Measurements from ENCODE around the gene CELA2B. TPM values are rescaled to one million over a fixed set of nuclear protein-coding genes. Genes with fewer than 3 reads are reported as not detected.
"Not testable (repeated sequence)": the region's sequence is repeated elsewhere in the genome, so short reads cannot be mapped to it uniquely, and the experiment has no call there.

The CELA2B gene
- total and polyA plus RNA-seq, 2 of the 8 experiments (the other 6 are each of a cell fraction or from before 2014, with no cell fraction given): not detected

DNA sequence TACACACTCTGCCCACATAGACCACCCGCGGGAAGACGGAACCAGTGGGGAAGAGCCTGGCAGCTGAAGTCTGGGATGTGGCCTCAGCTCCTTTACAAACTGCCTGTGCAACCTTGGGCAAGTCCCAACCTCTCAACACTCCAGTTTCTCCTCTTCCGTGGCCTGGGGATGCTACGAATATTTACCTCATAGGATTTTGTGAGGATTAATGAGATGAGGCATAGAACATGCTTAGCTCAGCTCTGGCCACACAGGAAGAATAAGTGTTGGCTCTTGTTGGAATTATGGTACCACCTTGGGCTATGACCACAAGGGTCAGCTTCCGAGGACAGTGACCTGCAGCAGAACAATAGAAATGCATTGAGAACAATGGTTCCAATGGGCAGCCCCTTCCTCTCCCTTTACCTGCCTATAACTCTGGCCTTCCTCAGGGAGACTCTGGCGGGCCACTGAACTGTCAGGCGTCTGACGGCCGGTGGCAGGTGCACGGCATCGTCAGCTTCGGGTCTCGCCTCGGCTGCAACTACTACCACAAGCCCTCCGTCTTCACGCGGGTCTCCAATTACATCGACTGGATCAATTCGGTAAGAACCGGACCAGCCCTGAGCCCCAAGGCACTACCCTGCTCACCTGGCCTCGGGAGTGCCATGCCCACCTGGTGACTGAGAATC is 8.8 kb upstream of the CELA2B start:
- H3K9me3 ChIP-seq (ENCODE audit: insufficient read depth in 2 of 2, low read depth in 1 of 2, low read length in 1 of 2); DNase-seq (ENCODE audit: low read depth in 1 of 2, low spot score in 2 of 2); H4K91ac ChIP-seq (replicated peaks; ENCODE audit: insufficient read length, low read length); H2BK15ac ChIP-seq (ENCODE audit: low read length); H3K4ac ChIP-seq (replicated peaks; ENCODE audit: insufficient read length, low read depth, low read length); H3K9ac ChIP-seq (replicated peaks in 1 of 4; ENCODE audit: extremely low read depth in 1 of 4, low read depth in 3 of 4, low read length in 3 of 4); H3K27me3 ChIP-seq (replicated peaks in 1 of 4; ENCODE audit: control insufficient read depth in 3 of 4, extremely low read depth in 1 of 4, insufficient read depth in 3 of 4, low read length in 3 of 4); H3K4me1 ChIP-seq (replicated peaks in 1 of 4; ENCODE audit: control insufficient read depth in 3 of 4, insufficient read depth in 4 of 4, low read length in 3 of 4); H2AK5ac ChIP-seq (ENCODE audit: low read depth, low read length); H3K79me2 ChIP-seq (ENCODE audit: control insufficient read depth in 1 of 2, insufficient read depth in 2 of 2, low read length in 2 of 2); H4K8ac ChIP-seq (ENCODE audit: extremely low read depth, insufficient read depth, low read length); H3K23me2 ChIP-seq (ENCODE audit: low read depth, low read length); H2BK120ac ChIP-seq (replicated peaks; ENCODE audit: low read depth, low read length); H3K23ac ChIP-seq (ENCODE audit: insufficient read length); H3K4me3 ChIP-seq (ENCODE audit: extremely low read depth in 1 of 4, insufficient read depth in 2 of 4, low read depth in 3 of 4, low read length in 4 of 4); H3K36me3 ChIP-seq (ENCODE audit: control insufficient read depth in 2 of 4, insufficient read depth in 4 of 4, low read length in 3 of 4); H3K4me2 ChIP-seq (ENCODE audit: insufficient read depth in 1 of 2, low read depth in 2 of 2, low read length in 2 of 2); H2BK20ac ChIP-seq (ENCODE audit: low read length); FAIRE-seq; H2BK5ac ChIP-seq (ENCODE audit: low read depth, low read length); H3K56ac ChIP-seq (replicated peaks; ENCODE audit: insufficient read length, low read depth, low read length); H3K27ac ChIP-seq (ENCODE audit: low read depth, low read length); H4K5ac ChIP-seq (ENCODE audit: insufficient read length, low read depth, low read length); CTCF ChIA-PET (ENCODE audit: partially characterized antibody); H2AFZ ChIP-seq (ENCODE audit: low read length); H3K18ac ChIP-seq (ENCODE audit: extremely low read depth, low read length); H3K79me1 ChIP-seq (ENCODE audit: low read depth, low read length); H2BK12ac ChIP-seq (ENCODE audit: low read depth, low read length); H4K20me1 ChIP-seq (replicated peaks in 1 of 2; ENCODE audit: control insufficient read depth in 1 of 2, insufficient read depth in 2 of 2, low read length in 2 of 2); H3K14ac ChIP-seq (ENCODE audit: insufficient read length): not testable (repeated sequence)
- POLR2A ChIA-PET (ENCODE audit: partially characterized antibody): interaction anchor here (0.6 kb wide), 1 partner anchor 9 kb away, joined by 4 read pairs; no protein-coding TSS in a partner anchor
- WGBS, 2 experiments (ENCODE audit: extremely low coverage in 1 of 2, insufficient coverage in 1 of 2, insufficient read length in 1 of 2, insufficient replicate concordance in 2 of 2, low coverage in 1 of 2, low lambda C conversion rate in 2 of 2, missing lambda C conversion rate in 1 of 2): 95% methylated on average over 22 of the region's 22 CpGs; no CpG with 5 or more reads in 1 of the 2 experiments

Data from H1 (cell line).